ENCODE measurements around the gene UBE2D2.

The UBE2D2 gene

GRCh38 chr5:139658501-139658927, 97.4 kb downstream of the UBE2D2 start:
- no peak overlapping the region for H3K4me3 ChIP-seq (ENCODE audit: low read length)
- H3K9me3 ChIP-seq (ENCODE audit: control insufficient read depth, low read length) = no peaks in the 10 kb centered on the region
- no peaks in the 10 kb centered on the region for H3K27me3 ChIP-seq (ENCODE audit: control insufficient read depth, insufficient read depth, low read length)
- H3K4me1 ChIP-seq (ENCODE audit: control insufficient read depth, insufficient read depth, low read length) = peaks cover 88% of the 10 kb centered on the region
- peak overlapping the region; percentile 83 for H3K9ac ChIP-seq (ENCODE audit: low read length)
- H3K36me3 ChIP-seq (ENCODE audit: control insufficient read depth, insufficient read depth, low read length) = no peaks in the 10 kb centered on the region

- H3K27me3 ChIP-seq (ENCODE audit: control insufficient read depth, insufficient read depth, low read length) = no peaks in the 10 kb centered on the region
- no peaks in the 10 kb centered on the region for H3K36me3 ChIP-seq (ENCODE audit: control insufficient read depth, insufficient read depth, low read length)
- H3K4me3 ChIP-seq (ENCODE audit: low read length) = no peak overlapping the region
- H3K9ac ChIP-seq (ENCODE audit: low read length) = peak overlapping the region; percentile 83
- no peaks in the 10 kb centered on the region for H3K9me3 ChIP-seq (ENCODE audit: control insufficient read depth, low read length)
- peaks cover 83% of the 10 kb centered on the region for H3K4me1 ChIP-seq (ENCODE audit: control insufficient read depth, insufficient read depth, low read length)
Measured at GRCh38 chr5:139658928-139659667, 98.0 kb downstream of the UBE2D2 start.

- no peaks in the 10 kb centered on the region for H3K36me3 ChIP-seq (ENCODE audit: control insufficient read depth, insufficient read depth, low read length)
- peak overlapping the region; percentile 38 for H3K4me3 ChIP-seq (ENCODE audit: low read length)
- H3K9me3 ChIP-seq (ENCODE audit: control insufficient read depth, low read length) = no peaks in the 10 kb centered on the region
- H3K27me3 ChIP-seq (ENCODE audit: control insufficient read depth, insufficient read depth, low read length) = no peaks in the 10 kb centered on the region
- peak overlapping the region; percentile 83 for H3K9ac ChIP-seq (ENCODE audit: low read length)
- peaks cover 77% of the 10 kb centered on the region for H3K4me1 ChIP-seq (ENCODE audit: control insufficient read depth, insufficient read depth, low read length)
Measured at GRCh38 chr5:139659695-139660101, 98.6 kb downstream of the UBE2D2 start.

GRCh38 chr5:139660105-139660922, 99.2 kb downstream of the UBE2D2 start:
- no peaks in the 10 kb centered on the region for H3K27me3 ChIP-seq (ENCODE audit: control insufficient read depth, insufficient read depth, low read length)
- peaks cover 70% of the 10 kb centered on the region for H3K4me1 ChIP-seq (ENCODE audit: control insufficient read depth, insufficient read depth, low read length)
- peak overlapping the region; percentile 38 for H3K4me3 ChIP-seq (ENCODE audit: low read length)
- no peaks in the 10 kb centered on the region for H3K36me3 ChIP-seq (ENCODE audit: control insufficient read depth, insufficient read depth, low read length)
- H3K9ac ChIP-seq (ENCODE audit: low read length) = peak overlapping the region; percentile 83
- H3K9me3 ChIP-seq (ENCODE audit: control insufficient read depth, low read length) = no peaks in the 10 kb centered on the region

GRCh38 chr5:139660923-139661814, 100.0 kb downstream of the UBE2D2 start:
- Histone ChIP-seq H3K4me1 (ENCODE audit: control insufficient read depth, insufficient read depth, low read length) (peaks cover 69% of the 10 kb centered on the region), H3K9me3 (ENCODE audit: control insufficient read depth, low read length) (no peaks in the 10 kb centered on the region), H3K27me3 (ENCODE audit: control insufficient read depth, insufficient read depth, low read length) (no peaks in the 10 kb centered on the region), H3K4me3 (ENCODE audit: low read length) (no peak overlapping the region), H3K36me3 (ENCODE audit: control insufficient read depth, insufficient read depth, low read length) (no peaks in the 10 kb centered on the region), H3K9ac (ENCODE audit: low read length) (peak overlapping the region; percentile 24)

GRCh38 chr5:139662617-139663016, 101.5 kb downstream of the UBE2D2 start:
- Histone ChIP-seq H3K36me3 (ENCODE audit: control insufficient read depth, insufficient read depth, low read length) (no peaks in the 10 kb centered on the region), H3K9me3 (ENCODE audit: control insufficient read depth, low read length) (no peaks in the 10 kb centered on the region), H3K27me3 (ENCODE audit: control insufficient read depth, insufficient read depth, low read length) (no peaks in the 10 kb centered on the region), H3K4me3 (ENCODE audit: low read length) (no peak overlapping the region), H3K9ac (ENCODE audit: low read length) (no peak overlapping the region), H3K4me1 (ENCODE audit: control insufficient read depth, insufficient read depth, low read length) (peaks cover 68% of the 10 kb centered on the region)

GRCh38 chr5:139663207-139664085, 102.3 kb downstream of the UBE2D2 start:
- no peak overlapping the region for H3K4me3 ChIP-seq (ENCODE audit: low read length)
- H3K9ac ChIP-seq (ENCODE audit: low read length) = no peak overlapping the region
- peaks cover 67% of the 10 kb centered on the region for H3K4me1 ChIP-seq (ENCODE audit: control insufficient read depth, insufficient read depth, low read length)
- no peaks in the 10 kb centered on the region for H3K9me3 ChIP-seq (ENCODE audit: control insufficient read depth, low read length)
- no peaks in the 10 kb centered on the region for H3K36me3 ChIP-seq (ENCODE audit: control insufficient read depth, insufficient read depth, low read length)
- no peaks in the 10 kb centered on the region for H3K27me3 ChIP-seq (ENCODE audit: control insufficient read depth, insufficient read depth, low read length)

- H3K4me1 ChIP-seq (ENCODE audit: control insufficient read depth, insufficient read depth, low read length) = peaks cover 67% of the 10 kb centered on the region
- no peak overlapping the region for H3K9ac ChIP-seq (ENCODE audit: low read length)
- H3K4me3 ChIP-seq (ENCODE audit: low read length) = no peak overlapping the region
- H3K9me3 ChIP-seq (ENCODE audit: control insufficient read depth, low read length) = no peaks in the 10 kb centered on the region
- no peaks in the 10 kb centered on the region for H3K27me3 ChIP-seq (ENCODE audit: control insufficient read depth, insufficient read depth, low read length)
- H3K36me3 ChIP-seq (ENCODE audit: control insufficient read depth, insufficient read depth, low read length) = no peaks in the 10 kb centered on the region
Measured at GRCh38 chr5:139664086-139664693, 103.1 kb downstream of the UBE2D2 start.

- H3K9ac ChIP-seq (ENCODE audit: low read length) = no peak overlapping the region
Measured at GRCh38 chr5:139664727-139665351, 103.7 kb downstream of the UBE2D2 start.

GRCh38 chr5:139665626-139666025, 104.5 kb downstream of the UBE2D2 start:
- H3K4me3 ChIP-seq (ENCODE audit: low read length) = no peak overlapping the region
- H3K27me3 ChIP-seq (ENCODE audit: control insufficient read depth, insufficient read depth, low read length) = no peaks in the 10 kb centered on the region
- no peak overlapping the region for H3K9ac ChIP-seq (ENCODE audit: low read length)
- H3K4me1 ChIP-seq (ENCODE audit: control insufficient read depth, insufficient read depth, low read length) = peaks cover 66% of the 10 kb centered on the region
- no peaks in the 10 kb centered on the region for H3K36me3 ChIP-seq (ENCODE audit: control insufficient read depth, insufficient read depth, low read length)
- H3K9me3 ChIP-seq (ENCODE audit: control insufficient read depth, low read length) = no peaks in the 10 kb centered on the region

More at GRCh38 chr5:139664727-139665351, 103.7 kb downstream of the UBE2D2 start:
- no peak overlapping the region for H3K4me3 ChIP-seq (ENCODE audit: low read length)
- no peaks in the 10 kb centered on the region for H3K36me3 ChIP-seq (ENCODE audit: control insufficient read depth, insufficient read depth, low read length)
- H3K27me3 ChIP-seq (ENCODE audit: control insufficient read depth, insufficient read depth, low read length) = no peaks in the 10 kb centered on the region
- H3K4me1 ChIP-seq (ENCODE audit: control insufficient read depth, insufficient read depth, low read length) = peaks cover 67% of the 10 kb centered on the region
- no peaks in the 10 kb centered on the region for H3K9me3 ChIP-seq (ENCODE audit: control insufficient read depth, low read length)

Measured in mucosa of stomach (tissue), 1 donor.